GM12801 (cell line): ENCODE measurements around the gene YRDC.

ENCODE experiments used
- CTCF ChIP-seq: IDR thresholded peaks from one replicate; pipeline ENCODE4 v1.5.1; 2011; ENCODE audit warnings: control low read depth; ENCODE audit not compliant: insufficient read length; ENCODE audit errors: extremely low read depth

Gene YRDC

DNA sequence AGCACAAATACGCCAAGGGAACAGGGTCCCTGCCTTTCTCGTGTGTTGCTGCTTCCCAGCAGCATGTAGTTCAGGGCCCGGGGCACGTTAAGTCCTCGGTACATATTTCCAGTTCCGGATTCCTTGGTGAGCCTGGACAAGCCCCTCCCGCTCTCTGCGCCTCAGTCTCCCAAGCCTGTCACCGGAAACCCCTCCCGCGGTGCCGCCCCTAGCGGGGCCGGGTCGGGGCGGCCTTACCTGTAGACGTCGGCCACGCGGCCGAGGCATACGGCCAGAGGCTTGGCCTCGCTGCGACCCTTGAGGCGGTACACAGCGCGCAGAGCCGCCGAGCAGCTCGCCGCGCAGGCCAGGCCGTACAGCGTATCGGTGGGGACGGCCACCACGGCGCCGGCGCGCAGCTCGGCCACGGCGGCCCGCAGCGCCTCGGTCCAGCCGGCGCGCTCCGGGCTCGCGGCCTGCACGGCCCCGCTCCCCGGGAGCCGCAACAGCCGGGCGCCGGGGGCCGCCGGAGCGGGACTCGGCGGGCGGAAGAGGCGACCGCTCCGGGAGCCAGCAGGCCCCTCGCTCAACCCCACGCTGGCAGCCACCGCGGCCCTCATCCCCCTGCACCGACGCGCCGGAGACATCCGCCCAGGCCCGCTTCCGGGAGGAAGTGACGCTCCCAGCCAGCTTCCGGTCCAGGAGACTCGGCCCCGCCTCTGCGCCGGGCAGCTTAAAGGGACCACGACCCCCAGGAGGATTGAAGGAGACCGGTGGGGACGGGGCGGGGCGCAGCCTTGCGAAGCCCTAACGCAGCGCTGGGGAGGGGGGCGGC lies at the start of gene YRDC, which contains the start of gene C1orf122:
Gene YRDC (minus strand): TSS at position 654 of the 814 bp plus-strand sequence. CDS start 28 bp downstream, at position 626.
Gene C1orf122 (plus strand): TSS at position 236 of the 814 bp plus-strand sequence. CDS start 615 bp downstream, outside the sequence.
- TF ChIP-seq CTCF = no peak

GRCh38 chr1:37854406-37854805 lies 46.4 kb upstream of the YRDC start:
- TF ChIP-seq CTCF = no peak

DNA sequence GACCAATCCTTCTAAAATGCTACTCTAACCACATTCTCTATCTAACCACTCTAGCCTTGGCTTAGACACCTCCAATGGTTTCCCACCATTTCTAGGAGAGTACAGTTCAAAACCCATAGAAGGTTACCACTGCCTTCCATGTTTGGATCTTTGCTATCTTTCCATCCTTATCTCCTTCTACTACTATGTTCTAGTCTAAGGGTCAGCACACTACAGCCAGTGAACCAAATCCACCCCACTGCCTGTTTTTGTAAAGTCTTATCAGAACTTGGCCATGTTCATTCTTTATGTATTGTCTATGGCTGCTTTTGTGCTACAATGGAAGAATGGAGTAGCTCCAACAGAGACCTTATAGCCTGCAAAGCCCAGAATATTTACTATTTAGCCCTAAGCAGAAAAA lies 45.1 kb upstream of the YRDC start:
- TF ChIP-seq CTCF = no peak

DNA sequence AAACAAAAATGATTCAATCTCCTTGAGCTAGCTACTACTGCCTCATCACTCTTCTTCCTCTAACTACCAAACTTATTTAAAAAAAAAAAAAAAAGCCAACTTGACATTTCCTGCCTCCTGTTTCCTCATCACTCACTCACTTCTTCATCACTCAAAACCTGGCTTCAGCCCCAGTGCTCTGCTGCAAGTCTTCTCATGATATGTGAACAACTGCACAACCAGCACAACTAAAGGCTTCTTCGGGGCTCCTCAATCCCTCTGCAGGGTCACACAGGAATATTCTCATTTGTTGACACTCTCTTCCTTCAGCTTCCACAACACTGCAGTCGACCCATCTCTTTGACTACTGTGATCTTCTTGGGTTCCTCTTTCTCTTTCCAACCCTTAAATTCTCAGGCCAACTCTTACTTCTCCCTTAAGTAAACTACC lies 43.8 kb upstream of the YRDC start:
- no peak for TF ChIP-seq CTCF

- no peak for TF ChIP-seq CTCF
These were observed 43.3 kb upstream of the YRDC start for GRCh38 chr1:37851262-37851661.

DNA sequence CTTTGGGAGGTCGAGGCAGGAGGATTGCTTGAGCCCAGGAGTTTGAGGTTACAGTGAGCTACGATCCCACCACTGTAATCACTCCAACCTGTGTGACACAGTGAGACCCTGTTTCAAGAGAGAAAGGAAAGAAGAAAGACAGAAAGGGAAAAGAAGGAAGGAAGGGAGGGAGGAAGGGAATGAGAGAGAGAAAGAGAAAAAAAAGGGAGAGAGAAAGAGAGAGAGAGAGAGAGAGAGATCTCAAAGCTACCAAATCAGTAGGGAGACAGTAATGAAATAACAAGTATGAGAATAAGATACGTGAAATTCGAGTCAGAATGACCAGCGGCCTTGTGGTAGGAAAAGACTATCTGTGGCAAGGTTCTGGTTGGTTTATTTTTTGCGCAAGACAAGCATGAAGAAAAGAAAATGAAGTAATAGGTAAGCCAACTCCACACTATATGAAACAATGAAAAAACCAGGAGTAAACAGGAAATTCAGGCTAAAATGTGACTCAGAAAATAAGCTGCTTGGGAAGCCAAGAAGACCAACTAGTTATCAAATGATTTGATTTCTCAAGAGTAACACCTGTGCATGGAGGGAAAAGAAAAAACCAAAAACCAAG lies 42.4 kb upstream of the YRDC start:
- no peak for TF ChIP-seq CTCF

DNA sequence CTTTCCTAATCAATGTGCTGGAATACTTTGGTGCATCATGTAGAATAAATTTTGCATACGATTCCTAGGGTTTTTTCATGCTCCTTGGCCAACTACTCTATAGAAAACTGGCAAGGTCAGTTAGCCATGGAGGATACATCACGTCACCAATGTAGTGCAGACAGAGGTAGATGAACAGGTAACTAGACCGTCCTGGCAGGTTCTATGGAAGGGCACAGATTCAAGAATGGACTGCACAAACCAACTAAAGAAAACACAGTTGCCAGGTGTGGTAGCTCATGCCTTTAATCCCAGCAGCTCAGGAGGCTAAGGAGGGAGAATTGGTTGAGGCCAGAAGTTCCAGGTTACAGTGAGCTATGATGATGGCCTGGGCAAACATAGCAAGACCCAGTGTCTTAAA lies 41.5 kb upstream of the YRDC start:
- TF ChIP-seq CTCF = no peak
